Activated T-helper 1 cell treated with anti-CD3 and anti-CD28 coated beads, Interleukin-2, amount 50 U/mL, for 16 hours (primary cell): ENCODE measurements around the gene GPBP1L1.
A peak's percentile ranks its signal among the peaks of the same experiment; 100 is the strongest.
"Not testable (repeated sequence)": the region's sequence is repeated elsewhere in the genome, so short reads cannot be mapped to it uniquely, and the experiment has no call there.

Experiments used
- DNase-seq, 2 donors: peaks; one replicate each; pipeline ENCODE4 v3.0.0-alpha.2; 2020; ENCODE audit warnings: low read depth in 1 of 2, low spot score in 1 of 2

The GPBP1L1 gene

GRCh38 chr1:45686288-45687013 is at the start of gene GPBP1L1:
TSS of gene GPBP1L1 (minus strand) at chr1:45686533. CDS start at chr1:45659087, 27,446 bp downstream.
- peak; percentile 97 for DNase-seq

GRCh38 chr1:45730780-45731319 is 44.5 kb upstream of the GPBP1L1 start:
- no peak for DNase-seq

GRCh38 chr1:45730075-45730779 is 43.9 kb upstream of the GPBP1L1 start:
- no peak for DNase-seq

GRCh38 chr1:45726007-45726406 is 39.7 kb upstream of the GPBP1L1 start:
- DNase-seq, result not testable (repeated sequence)

GRCh38 chr1:45723248-45723930 is 37.1 kb upstream of the GPBP1L1 start:
- no peak for DNase-seq

GRCh38 chr1:45722809-45723208 is 36.5 kb upstream of the GPBP1L1 start:
- no peak for DNase-seq

GRCh38 chr1:45721207-45721606 is 34.9 kb upstream of the GPBP1L1 start:
- no peak for DNase-seq

GRCh38 chr1:45718289-45718688 is 32.0 kb upstream of the GPBP1L1 start:
- no peak for DNase-seq

- DNase-seq, result not testable (repeated sequence)
These were observed 31.1 kb upstream of the GPBP1L1 start for GRCh38 chr1:45717386-45717785.

GRCh38 chr1:45716700-45717099 is 30.4 kb upstream of the GPBP1L1 start:
- DNase-seq, result no peak

- no peak for DNase-seq
These were observed 27.4 kb upstream of the GPBP1L1 start for GRCh38 chr1:45713711-45714110.

GRCh38 chr1:45704637-45705036 is 18.3 kb upstream of the GPBP1L1 start:
- DNase-seq, result no peak

GRCh38 chr1:45694823-45695222 is 8.5 kb upstream of the GPBP1L1 start:
- DNase-seq, result no peak

GRCh38 chr1:45693811-45694210 is 7.5 kb upstream of the GPBP1L1 start:
- DNase-seq, result not testable (repeated sequence)

GRCh38 chr1:45687754-45688740 is 1.7 kb upstream of the GPBP1L1 start, which contains the start of gene TMEM69:
TSS of gene TMEM69 (plus strand) at chr1:45688181. CDS start at chr1:45691069, 2,888 bp downstream.
- peak; percentile 45 to 64 for DNase-seq

- DNase-seq, result peak; percentile 91 to 94
These were observed 851 bp upstream of the GPBP1L1 start for GRCh38 chr1:45687014-45687753.

GRCh38 chr1:45686015-45686287 is 382 bp downstream of the GPBP1L1 start:
- peak; percentile 54 to 58 for DNase-seq

- DNase-seq, result no peak
These were observed 872 bp downstream of the GPBP1L1 start for GRCh38 chr1:45685308-45686014.

- no peak for DNase-seq
These were observed 1.9 kb downstream of the GPBP1L1 start for GRCh38 chr1:45684402-45684801.
